NCI-H2107 treated with DMSO at 0.1 percent for 48 hours (cell line): ENCODE results near the gene MAPRE3.
"Not testable (repeated sequence)": the region's sequence is repeated elsewhere in the genome, so short reads cannot be mapped to it uniquely, and the experiment has no call there.

Experiments used
- DNase-seq: peaks from one replicate; lab custom pipeline; 2025; ENCODE audit not compliant: unreplicated experiment; lab: John Stamatoyannopoulos, UW

The MAPRE3 gene

GRCh38 chr2:27067385-27067784, 96.9 kb downstream of the MAPRE3 start:
- DNase-seq, result no peak

GRCh38 chr2:27069436-27069835, 99.0 kb downstream of the MAPRE3 start:
- DNase-seq, result no peak

- DNase-seq, result no peak
Observed at GRCh38 chr2:27069961-27070618, 99.7 kb downstream of the MAPRE3 start.

GRCh38 chr2:27070653-27071276, 100.3 kb downstream of the MAPRE3 start:
- DNase-seq, result no peak

GRCh38 chr2:27071277-27071989, 101.0 kb downstream of the MAPRE3 start, which contains the start of gene OST4:
TSS of gene OST4 (minus strand) at chr2:27071654.
- DNase-seq, result peak; percentile 53

GRCh38 chr2:27071990-27072830, 101.8 kb downstream of the MAPRE3 start:
- no peak for DNase-seq

GRCh38 chr2:27072920-27073319, 102.5 kb downstream of the MAPRE3 start:
- no peak for DNase-seq

GRCh38 chr2:27073782-27074181, 103.3 kb downstream of the MAPRE3 start:
- no peak for DNase-seq

- no peak for DNase-seq
Observed at GRCh38 chr2:27074738-27075565, 104.5 kb downstream of the MAPRE3 start.

GRCh38 chr2:27075566-27075871, 105.1 kb downstream of the MAPRE3 start:
- DNase-seq, result not testable (repeated sequence)

GRCh38 chr2:27076323-27076722, 105.9 kb downstream of the MAPRE3 start:
- DNase-seq, result no peak
